Subcutaneous abdominal adipose tissue (tissue), 5 donors: Measurements from ENCODE around the gene EPB41L1.

ENCODE experiments used
- H3K27ac ChIP-seq: one replicate; pipeline ENCODE4 v1.7.0; 2013; ENCODE audit warnings: low read depth, mild to moderate bottlenecking, inconsistent platforms, low read length, moderate library complexity
- H3K27me3 ChIP-seq, 5 donors: one replicate each; pipeline ENCODE4 v1.7.0; 2013; ENCODE audit warnings: low read length in 5 of 5, inconsistent platforms in 1 of 5; ENCODE audit not compliant: control insufficient read depth in 5 of 5, insufficient read depth in 4 of 5
- H3K36me3 ChIP-seq, 5 donors: one replicate each; pipeline ENCODE4 v1.7.0; 2013; ENCODE audit warnings: low read length in 5 of 5; ENCODE audit not compliant: control insufficient read depth in 5 of 5, insufficient read depth in 5 of 5
- H3K4me1 ChIP-seq, 5 donors: one replicate each; pipeline ENCODE4 v1.7.0; 2013; ENCODE audit warnings: low read length in 5 of 5, mild to moderate bottlenecking in 3 of 5, moderate library complexity in 1 of 5; ENCODE audit not compliant: control insufficient read depth in 5 of 5, insufficient read depth in 5 of 5
- H3K4me3 ChIP-seq, 5 donors: one replicate each; pipeline ENCODE4 v1.7.0; 2013; ENCODE audit warnings: low read length in 5 of 5, low read depth in 1 of 5
- H3K9ac ChIP-seq, 5 donors: one replicate each; pipeline ENCODE4 v1.7.0; 2013; ENCODE audit warnings: low read length in 5 of 5, mild to moderate bottlenecking in 4 of 5, moderate library complexity in 3 of 5
- H3K9me3 ChIP-seq, 5 donors: one replicate each; pipeline ENCODE4 v1.7.0; 2013; ENCODE audit warnings: low read length in 5 of 5; ENCODE audit not compliant: control insufficient read depth in 5 of 5
- donor health status: healthy.
- donor health status: healthy.
- donor health status: healthy.
- donor health status: healthy.
- donor health status: healthy.

Gene EPB41L1

DNA sequence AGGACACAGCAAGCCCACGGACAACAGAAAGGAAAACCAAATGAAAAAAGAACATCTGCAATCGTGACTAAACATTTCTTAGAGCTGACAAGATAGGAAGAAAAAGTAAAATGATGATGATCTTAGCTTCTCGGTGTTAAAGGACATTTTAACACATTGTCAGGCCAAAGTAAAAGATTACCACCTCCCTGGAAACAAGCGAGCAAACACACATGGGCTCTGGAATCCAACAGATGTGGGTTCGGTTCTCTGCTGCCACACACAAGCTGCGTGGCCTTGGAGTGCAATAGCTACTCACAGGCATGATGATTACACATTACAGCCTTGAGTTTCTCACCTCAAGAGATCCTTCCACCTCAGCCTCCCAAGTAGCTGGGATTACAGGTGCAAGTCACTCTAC, 74.2 kb downstream of the EPB41L1 start:
- H3K27me3 ChIP-seq = no peaks in the 10 kb centered on the region
- H3K36me3 ChIP-seq = peaks cover 16 to 68% (median 56%) of the 10 kb centered on the region in 5 donors
- H3K9me3 ChIP-seq = no peaks in the 10 kb centered on the region
- no peak overlapping the region for H3K4me3 ChIP-seq
- no peaks in the 10 kb centered on the region for H3K4me1 ChIP-seq
- H3K9ac ChIP-seq = no peak overlapping the region
- H3K27ac ChIP-seq = no peak overlapping the region

DNA sequence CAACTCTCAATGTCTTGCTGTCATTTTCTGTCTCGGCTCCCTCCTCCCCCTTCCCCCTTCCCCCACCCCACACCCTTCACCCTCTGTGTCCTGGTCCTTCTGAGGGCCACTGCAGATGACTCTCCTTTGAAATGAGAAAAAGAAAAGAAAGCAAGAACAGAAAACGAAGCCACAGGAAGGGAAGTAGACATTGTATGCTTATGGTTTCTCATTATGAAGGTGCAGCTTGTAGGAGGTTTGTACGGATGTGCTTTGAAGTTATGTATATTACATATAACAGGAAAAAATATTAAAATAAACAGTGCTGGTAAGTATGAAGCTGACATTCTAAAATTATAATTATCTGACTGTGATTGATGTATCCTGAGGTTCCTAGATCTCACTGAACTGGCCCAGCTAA, 75.5 kb downstream of the EPB41L1 start:
- Histone ChIP-seq H3K4me1 (no peaks in the 10 kb centered on the region), H3K9ac (no peak overlapping the region), H3K27ac (no peak overlapping the region), H3K36me3 (peaks cover 16 to 62% (median 53%) of the 10 kb centered on the region in 5 donors), H3K9me3 (no peaks in the 10 kb centered on the region), H3K4me3 (no peak overlapping the region), H3K27me3 (no peaks in the 10 kb centered on the region)

DNA sequence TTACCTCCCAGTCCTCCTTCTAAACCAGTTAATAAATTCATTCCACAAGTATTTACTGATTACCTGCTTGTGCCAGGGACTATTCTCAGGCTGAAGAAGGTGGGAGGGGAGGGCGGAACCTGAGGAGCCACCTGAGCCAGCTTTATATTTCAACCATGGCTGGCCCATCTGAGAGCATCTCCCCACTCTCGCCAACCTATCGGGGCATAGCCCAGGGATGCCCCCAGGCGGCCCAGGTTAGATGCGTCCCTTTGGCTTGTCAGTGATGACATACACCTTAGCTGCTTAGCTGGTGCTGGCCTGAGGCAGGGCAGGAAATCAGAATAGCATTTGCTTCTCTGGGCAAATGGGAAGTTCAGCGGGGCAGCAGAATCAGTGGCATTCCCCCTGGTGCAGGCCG, 76.8 kb downstream of the EPB41L1 start:
- no peak overlapping the region for H3K9ac ChIP-seq
- H3K4me1 ChIP-seq = peaks cover 2 to 8% (median 6%) of the 10 kb centered on the region in 5 donors
- H3K27ac ChIP-seq = no peak overlapping the region
- H3K27me3 ChIP-seq = no peaks in the 10 kb centered on the region
- H3K9me3 ChIP-seq = no peaks in the 10 kb centered on the region
- no peak overlapping the region for H3K4me3 ChIP-seq
- H3K36me3 ChIP-seq = peaks cover 10 to 49% (median 40%) of the 10 kb centered on the region in 5 donors

GRCh38 chr20:36234771-36235320, 80.3 kb downstream of the EPB41L1 start:
- peaks cover 0 to 21% (median 12%) of the 10 kb centered on the region in 5 donors for H3K36me3 ChIP-seq
- no peaks in the 10 kb centered on the region for H3K9me3 ChIP-seq
- no peak overlapping the region for H3K4me3 ChIP-seq
- H3K27me3 ChIP-seq = no peaks in the 10 kb centered on the region
- H3K4me1 ChIP-seq = peaks cover 4 to 24% (median 22%) of the 10 kb centered on the region in 5 donors
- no peak overlapping the region for H3K27ac ChIP-seq
- H3K9ac ChIP-seq = no peak overlapping the region

GRCh38 chr20:36235892-36236785, 81.6 kb downstream of the EPB41L1 start, which contains the start of gene AAR2:
Gene AAR2 (plus strand): TSS chr20:36236478. CDS start chr20:36239869, 3,391 bp downstream.
- H3K27me3 ChIP-seq = no peaks in the 10 kb centered on the region
- peak within 1 kb of the TSS; percentile 81 to 95 (median 94) for H3K4me3 ChIP-seq
- H3K27ac ChIP-seq = peak within 1 kb of the TSS; percentile 64
- H3K9ac ChIP-seq = peak within 1 kb of the TSS; percentile 92 to 100 (median 100)
- peaks cover 4 to 24% (median 22%) of the 10 kb centered on the region in 5 donors for H3K4me1 ChIP-seq
- peaks cover 3 to 20% (median 14%) of the 10 kb centered on the region in 5 donors for H3K36me3 ChIP-seq
- H3K9me3 ChIP-seq = no peaks in the 10 kb centered on the region

- peak overlapping the region; percentile 92 to 100 (median 100) for H3K9ac ChIP-seq
- H3K9me3 ChIP-seq = no peaks in the 10 kb centered on the region
- H3K36me3 ChIP-seq = peaks cover 3 to 23% (median 20%) of the 10 kb centered on the region in 5 donors
- H3K27me3 ChIP-seq = no peaks in the 10 kb centered on the region
- peak overlapping the region; percentile 81 to 95 (median 94) for H3K4me3 ChIP-seq
- H3K27ac ChIP-seq = peak overlapping the region; percentile 64
- peaks cover 4 to 24% (median 22%) of the 10 kb centered on the region in 5 donors for H3K4me1 ChIP-seq
Measured at GRCh38 chr20:36236786-36237121, 82.2 kb downstream of the EPB41L1 start.

GRCh38 chr20:36237477-36237876, 82.9 kb downstream of the EPB41L1 start:
- H3K36me3 ChIP-seq = peaks cover 3 to 24% (median 23%) of the 10 kb centered on the region in 5 donors
- H3K9ac ChIP-seq = peak overlapping the region; percentile 92 to 100 (median 100)
- no peaks in the 10 kb centered on the region for H3K27me3 ChIP-seq
- H3K9me3 ChIP-seq = no peaks in the 10 kb centered on the region
- H3K27ac ChIP-seq = no peak overlapping the region
- H3K4me3 ChIP-seq = peak overlapping the region; percentile 81 to 95 (median 94)
- H3K4me1 ChIP-seq = peaks cover 4 to 24% (median 22%) of the 10 kb centered on the region in 5 donors

GRCh38 chr20:36238153-36238552, 83.6 kb downstream of the EPB41L1 start:
- Histone ChIP-seq H3K9ac (no peak overlapping the region), H3K4me3 (no peak overlapping the region), H3K36me3 (peaks cover 4 to 28% (median 25%) of the 10 kb centered on the region in 5 donors), H3K27ac (no peak overlapping the region), H3K9me3 (no peaks in the 10 kb centered on the region), H3K27me3 (no peaks in the 10 kb centered on the region), H3K4me1 (peaks cover 4 to 24% (median 22%) of the 10 kb centered on the region in 5 donors)

- no peak overlapping the region for H3K27ac ChIP-seq
- H3K9me3 ChIP-seq = no peaks in the 10 kb centered on the region
- no peaks in the 10 kb centered on the region for H3K27me3 ChIP-seq
- H3K4me3 ChIP-seq = no peak overlapping the region
- peak overlapping the region in 1 of 5 donors; percentile 23 for H3K9ac ChIP-seq
- H3K36me3 ChIP-seq = peaks cover 7 to 34% (median 31%) of the 10 kb centered on the region in 5 donors
- peaks cover 4 to 24% (median 22%) of the 10 kb centered on the region in 5 donors for H3K4me1 ChIP-seq
Measured at GRCh38 chr20:36238760-36239159, 84.2 kb downstream of the EPB41L1 start.

- no peak overlapping the region for H3K27ac ChIP-seq
- no peak overlapping the region for H3K4me3 ChIP-seq
- no peak overlapping the region for H3K9ac ChIP-seq
- peaks cover 4 to 24% (median 22%) of the 10 kb centered on the region in 5 donors for H3K4me1 ChIP-seq
- H3K9me3 ChIP-seq = no peaks in the 10 kb centered on the region
- H3K27me3 ChIP-seq = no peaks in the 10 kb centered on the region
- H3K36me3 ChIP-seq = peaks cover 13 to 47% (median 44%) of the 10 kb centered on the region in 5 donors
Measured at GRCh38 chr20:36240076-36240475, 85.5 kb downstream of the EPB41L1 start.
